Bronchial epithelial cell (primary cell): Measurements from ENCODE around the gene AGAP1. TPM values are rescaled to one million over a fixed set of nuclear protein-coding genes. Genes with fewer than 3 reads are reported as not detected.

Experiments
- DNase-seq: peaks from one replicate; pipeline ENCODE4 v3.0.0-alpha.2; 2010; ENCODE audit warnings: low read depth
- FAIRE-seq: peaks from 2 replicates; lab custom pipeline; 2011; peaks lifted over from hg19 to GRCh38; lab: Jason Lieb, UNC
- H3K27me3 ChIP-seq: 2 replicates; pipeline ENCODE4 v1.5.1; 2011; ENCODE audit warnings: low read length; ENCODE audit not compliant: control insufficient read depth, insufficient read depth
- H3K36me3 ChIP-seq: 2 replicates; pipeline ENCODE4 v1.5.1; 2011; ENCODE audit warnings: low read length; ENCODE audit not compliant: control insufficient read depth, insufficient read depth
- H3K4me3 ChIP-seq: 2 replicates; pipeline ENCODE4 v1.5.1; 2011; ENCODE audit warnings: mild to moderate bottlenecking, low read depth, low read length, control low read depth
- CTCF ChIP-seq: IDR thresholded peaks from 2 replicates; pipeline ENCODE4 v1.5.1; 2011; ENCODE audit warnings: mild to moderate bottlenecking, moderate library complexity, low read length, control low read depth, inconsistent platforms; ENCODE audit not compliant: insufficient read depth, severe bottlenecking
- total RNA-seq: library from RNA; depleted of rRNA; stranded (reverse); fragments of >200 nt; gene quantifications from 2 replicates; pipeline ENCODE4 v1.2.1, GENCODE V29; 2014

The AGAP1 gene
- total RNA-seq, 1 donor from 2014 or later, result 22.4 TPM

GRCh38 chr2:235992024-235992423 is 498.2 kb downstream of the AGAP1 start:
- Histone ChIP-seq H3K27me3 (no peaks in the 10 kb centered on the region), H3K36me3 (no peaks in the 10 kb centered on the region), H3K4me3 (no peak overlapping the region)
- TF ChIP-seq CTCF, result no peak
- FAIRE-seq (no peak), DNase-seq (no peak)

GRCh38 chr2:235996419-235996818 is 502.6 kb downstream of the AGAP1 start:
- no peak overlapping the region for H3K4me3 ChIP-seq
- no peaks in the 10 kb centered on the region for H3K36me3 ChIP-seq
- no peaks in the 10 kb centered on the region for H3K27me3 ChIP-seq
- TF ChIP-seq CTCF, result no peak
- DNase-seq (no peak), FAIRE-seq (no peak)

- TF ChIP-seq CTCF, result no peak
- Histone ChIP-seq H3K27me3 (no peaks in the 10 kb centered on the region), H3K4me3 (no peak overlapping the region), H3K36me3 (no peaks in the 10 kb centered on the region)
- FAIRE-seq (no peak), DNase-seq (no peak)
Observed at GRCh38 chr2:235999011-235999410, 505.2 kb downstream of the AGAP1 start.

GRCh38 chr2:236001166-236001828 is 507.5 kb downstream of the AGAP1 start:
- DNase-seq (no peak), FAIRE-seq (no peak)
- no peak for TF ChIP-seq CTCF
- Histone ChIP-seq H3K27me3 (no peaks in the 10 kb centered on the region), H3K4me3 (no peak overlapping the region), H3K36me3 (no peaks in the 10 kb centered on the region)

- no peak for TF ChIP-seq CTCF
- Histone ChIP-seq H3K4me3 (no peak overlapping the region), H3K36me3 (no peaks in the 10 kb centered on the region), H3K27me3 (no peaks in the 10 kb centered on the region)
- no peak for FAIRE-seq
- no peak for DNase-seq
Observed at GRCh38 chr2:236001854-236002253, 508.0 kb downstream of the AGAP1 start.

GRCh38 chr2:236008006-236008405 is 514.2 kb downstream of the AGAP1 start:
- no peak overlapping the region for H3K4me3 ChIP-seq
- no peak for FAIRE-seq
- H3K36me3 ChIP-seq, result no peaks in the 10 kb centered on the region
- TF ChIP-seq CTCF, result no peak
- no peak for DNase-seq
- no peaks in the 10 kb centered on the region for H3K27me3 ChIP-seq
